ENCODE results near the gene HELLS. TPM values are rescaled to one million over a fixed set of nuclear protein-coding genes. Genes with fewer than 3 reads are reported as not detected.

The HELLS gene
- total RNA-seq, 4 donors from 2014 or later: 6.0 to 9.5 (median 7.4) TPM

DNA sequence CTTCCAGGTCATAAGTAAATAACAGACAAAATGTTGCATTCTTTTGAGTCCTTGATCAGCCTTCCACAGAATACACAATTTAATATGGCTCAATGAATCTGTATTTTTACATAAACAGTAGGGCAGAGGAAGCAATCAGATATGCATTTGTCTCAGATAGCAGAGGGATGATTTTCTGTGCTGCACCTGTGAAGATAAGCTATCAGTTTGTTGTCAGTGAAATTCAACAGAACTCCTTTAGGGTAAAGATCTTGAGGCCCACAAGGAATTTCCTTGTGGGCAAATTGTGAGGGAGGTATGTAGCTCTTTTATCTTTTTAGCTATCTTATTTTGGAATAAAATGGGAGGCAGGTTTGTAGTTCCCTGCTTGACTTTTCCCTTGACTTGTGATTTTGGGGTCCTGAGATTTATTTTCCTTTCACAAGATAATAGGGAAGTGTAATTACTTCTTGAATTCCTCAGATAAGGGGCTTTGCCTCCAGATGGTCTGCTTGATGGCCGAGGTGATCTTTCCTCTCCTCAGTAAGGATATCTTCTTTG is 77.1 kb downstream of the HELLS start:
- WGBS, 2 donors: 48 to 52% methylated on average over 1 of the region's 1 CpG
- no peak overlapping the region for H3K4me3 ChIP-seq (ENCODE audit: low read depth, poor library complexity, severe bottlenecking)
- intact Hi-C loops (cut with DNase I; ENCODE audit: low total_unique reads): no loop called here
- DNase-seq (ENCODE audit: low spot score in 2 of 2): no peak
- TF ChIP-seq POLR2A (IDR thresholded peaks at IDR 0.05): no peak
- no peak for TF ChIP-seq CTCF (IDR thresholded peaks at IDR 0.05)

DNA sequence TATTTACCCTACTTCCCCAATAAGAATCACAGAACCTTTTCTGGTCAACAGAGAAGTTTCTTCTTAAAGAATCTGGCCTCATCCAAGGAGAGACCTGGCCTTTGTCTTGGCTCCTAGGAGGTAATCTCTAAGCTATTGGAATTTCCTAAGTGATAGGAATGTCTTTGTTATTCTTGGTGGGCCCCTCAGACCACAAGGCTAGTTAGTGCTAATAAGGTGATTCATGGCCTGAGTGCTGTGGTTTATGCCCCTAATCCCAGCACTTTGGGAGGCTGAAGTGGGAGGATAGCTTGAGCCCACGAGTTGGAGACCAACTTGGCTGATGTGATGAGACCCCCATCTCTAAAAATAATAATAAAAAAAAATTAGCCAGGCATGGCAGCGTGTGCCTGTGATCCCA is 78.0 kb downstream of the HELLS start:
- intact Hi-C loops (cut with DNase I; ENCODE audit: low total_unique reads): no loop called here
- WGBS, 2 donors: 68 to 71% methylated on average over 2 of the region's 2 CpGs
- no peak overlapping the region for H3K4me3 ChIP-seq (ENCODE audit: low read depth, poor library complexity, severe bottlenecking)
- no peak for DNase-seq (ENCODE audit: low spot score in 2 of 2)
- no peak for TF ChIP-seq CTCF (IDR thresholded peaks at IDR 0.05)
- no peak for TF ChIP-seq POLR2A (IDR thresholded peaks at IDR 0.05)

DNA sequence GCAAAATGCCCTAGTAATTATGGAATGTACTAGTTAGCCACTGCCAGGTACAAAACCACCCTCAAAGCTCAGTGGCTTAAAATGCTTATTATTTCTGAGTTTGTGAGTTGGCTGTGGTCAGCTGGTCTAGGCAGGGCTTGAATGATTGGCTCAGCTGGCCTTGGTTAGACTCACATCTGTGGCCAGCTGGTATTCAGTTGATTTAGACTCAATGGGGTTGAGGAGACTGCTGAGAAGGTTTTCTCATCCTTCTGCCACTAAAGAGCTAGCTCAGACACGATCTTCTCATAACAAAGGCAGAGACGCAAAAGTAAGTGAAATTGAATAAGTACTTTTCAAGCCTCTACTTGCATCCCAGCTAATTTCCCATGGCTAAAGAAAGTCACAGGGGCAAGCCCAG is 80.9 kb downstream of the HELLS start:
- WGBS, 2 donors: 59 to 61% methylated on average over 2 of the region's 2 CpGs
- TF ChIP-seq POLR2A (IDR thresholded peaks at IDR 0.05) (no peak), CTCF (IDR thresholded peaks at IDR 0.05) (no peak)
- H3K4me3 ChIP-seq (ENCODE audit: low read depth, poor library complexity, severe bottlenecking): no peak overlapping the region
- intact Hi-C loops (cut with DNase I; ENCODE audit: low total_unique reads): no loop called here
- no peak for DNase-seq (ENCODE audit: low spot score in 2 of 2)

GRCh38 chr10:94627511-94627910 is 81.9 kb downstream of the HELLS start:
- H3K4me3 ChIP-seq (ENCODE audit: low read depth, poor library complexity, severe bottlenecking): no peak overlapping the region
- WGBS, 2 donors: 46 to 47% methylated on average over 1 of the region's 1 CpG
- TF ChIP-seq CTCF (IDR thresholded peaks at IDR 0.05) (no peak), POLR2A (IDR thresholded peaks at IDR 0.05) (no peak)
- intact Hi-C loops (cut with DNase I; ENCODE audit: low total_unique reads): no loop called here
- DNase-seq (ENCODE audit: low spot score in 2 of 2): no peak

DNA sequence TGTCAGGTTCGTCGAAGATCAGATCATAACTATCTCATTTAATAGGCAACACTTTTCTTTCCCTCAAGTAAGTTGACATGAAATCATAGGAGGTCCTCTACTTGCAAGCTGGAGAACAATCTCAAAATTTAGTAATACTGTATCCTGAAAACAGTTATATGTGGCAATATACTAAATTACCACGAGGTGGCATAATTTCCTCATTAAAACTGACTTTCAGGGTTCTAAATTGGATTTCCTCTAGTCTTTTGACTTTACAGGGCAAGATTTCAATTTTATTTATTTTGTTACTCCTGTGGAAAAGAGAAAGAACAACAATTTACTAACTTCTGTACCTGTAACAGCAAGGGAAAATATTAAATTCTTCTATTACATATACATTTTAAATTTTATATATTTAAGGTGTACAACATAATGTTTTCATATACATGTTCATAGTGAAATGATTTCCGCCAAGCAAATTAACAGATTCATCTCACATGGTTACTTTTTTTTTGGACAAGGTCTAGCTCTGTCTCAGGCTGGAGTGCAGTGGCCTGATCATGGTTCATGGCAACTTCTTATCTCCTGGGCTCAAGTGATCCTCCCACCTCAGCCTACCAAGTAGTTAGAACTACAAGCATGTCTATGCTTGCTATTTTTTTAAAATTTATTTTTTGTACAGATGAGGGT is 84.6 kb downstream of the HELLS start:
- H3K4me3 ChIP-seq (ENCODE audit: low read depth, poor library complexity, severe bottlenecking): no peak overlapping the region
- no peak for DNase-seq (ENCODE audit: low spot score in 2 of 2)
- TF ChIP-seq POLR2A (IDR thresholded peaks at IDR 0.05) (no peak), CTCF (IDR thresholded peaks at IDR 0.05) (no peak)
- intact Hi-C loops (cut with DNase I; ENCODE audit: low total_unique reads): no loop called here
- WGBS, 2 donors: 25 to 28% methylated on average over 4 of the region's 4 CpGs
